Vagina (tissue), 2 donors: ENCODE measurements around the gene CDKN1A. TPM values are rescaled to one million over a fixed set of nuclear protein-coding genes. Genes with fewer than 3 reads are reported as not detected.
A peak's percentile ranks its signal among the peaks of the same experiment; 100 is the strongest.

Source experiments
- DNase-seq, 2 donors: peaks; one replicate each; pipeline ENCODE4 v3.0.0-alpha.2; 2017; ENCODE audit errors: extremely low spot score in 2 of 2
- H3K27ac ChIP-seq: fragments of 200-600 bp; sonication (generic); one replicate; pipeline ENCODE4 v1.5.1; 2019
- H3K27me3 ChIP-seq: fragments of 200-600 bp; sonication (generic); one replicate; pipeline ENCODE4 v1.5.1; 2019
- H3K36me3 ChIP-seq, 2 donors: fragments of 200-600 bp; sonication (generic); one replicate each; pipeline ENCODE4 v1.5.1; 2017 to 2019
- H3K4me1 ChIP-seq: fragments of 200-600 bp; sonication (generic); one replicate; pipeline ENCODE4 v1.5.1; 2019
- H3K4me3 ChIP-seq, 2 donors: fragments of 200-600 bp; sonication (generic); 1 replicate in 1 of 2; 2 replicates in 1 of 2; pipeline ENCODE4 v1.5.1; 2016 to 2019
- H3K9me3 ChIP-seq: fragments of 200-600 bp; sonication (generic); one replicate; pipeline ENCODE4 v1.5.1; 2019
- POLR2A ChIP-seq, 2 donors: fragments of 450-650 bp; IDR thresholded peaks; one replicate each; pipeline ENCODE4 v1.6.1; 2017; ENCODE audit warnings: antibody characterized with exemption in 2 of 2, mild to moderate bottlenecking in 2 of 2, moderate library complexity in 2 of 2
- POLR2AphosphoS5 ChIP-seq, 2 donors: sonication (generic); formaldehyde crosslinking; IDR thresholded peaks; one replicate each; pipeline ENCODE4 v1.9.0; 2017; ENCODE audit warnings: antibody characterized with exemption in 2 of 2, mild to moderate bottlenecking in 2 of 2, low read depth in 1 of 2; ENCODE audit not compliant: insufficient read depth in 1 of 2
- intact Hi-C: fragments of 100-400 bp; cut with DNase I; formaldehyde crosslinking; loops from one replicate; pipeline ENCODE4 v1.15.1; 2023
- total RNA-seq: library from RNA; depleted of rRNA; stranded (reverse); fragments of >200 nt; gene quantifications from one replicate; pipeline ENCODE4 v1.2.3, GENCODE V29; 2016
- TF ChIP-seq, protein P1 (sequence below), 3 experiments: fragments of 450-650 bp in 2 of 3; fragments of 200-600 bp in 1 of 3; sonication (generic) in 1 of 3; IDR thresholded peaks; one replicate each; pipeline ENCODE4 v1.5.1; 2017 to 2019; ENCODE audit warnings: antibody characterized with exemption in 3 of 3, mild to moderate bottlenecking in 2 of 3, moderate library complexity in 2 of 3

Gene CDKN1A
- total RNA-seq, 1 donor from 2014 or later, result 169 TPM

GRCh38 chr6:36662827-36663256 is 15.7 kb upstream of the CDKN1A start:
- Histone ChIP-seq H3K4me3 (no peak overlapping the region), H3K4me1 (peaks cover 47% of the 10 kb centered on the region), H3K36me3 (no peaks in the 10 kb centered on the region), H3K9me3 (no peaks in the 10 kb centered on the region), H3K27me3 (no peaks in the 10 kb centered on the region), H3K27ac (no peak overlapping the region)
- intact Hi-C loops, result no loop called here
- TF ChIP-seq POLR2AphosphoS5 (IDR thresholded peaks at IDR 0.05; ENCODE audit: insufficient read depth in 1 of 2, low read depth in 1 of 2), result no peak
- TF ChIP-seq, protein P1, sequence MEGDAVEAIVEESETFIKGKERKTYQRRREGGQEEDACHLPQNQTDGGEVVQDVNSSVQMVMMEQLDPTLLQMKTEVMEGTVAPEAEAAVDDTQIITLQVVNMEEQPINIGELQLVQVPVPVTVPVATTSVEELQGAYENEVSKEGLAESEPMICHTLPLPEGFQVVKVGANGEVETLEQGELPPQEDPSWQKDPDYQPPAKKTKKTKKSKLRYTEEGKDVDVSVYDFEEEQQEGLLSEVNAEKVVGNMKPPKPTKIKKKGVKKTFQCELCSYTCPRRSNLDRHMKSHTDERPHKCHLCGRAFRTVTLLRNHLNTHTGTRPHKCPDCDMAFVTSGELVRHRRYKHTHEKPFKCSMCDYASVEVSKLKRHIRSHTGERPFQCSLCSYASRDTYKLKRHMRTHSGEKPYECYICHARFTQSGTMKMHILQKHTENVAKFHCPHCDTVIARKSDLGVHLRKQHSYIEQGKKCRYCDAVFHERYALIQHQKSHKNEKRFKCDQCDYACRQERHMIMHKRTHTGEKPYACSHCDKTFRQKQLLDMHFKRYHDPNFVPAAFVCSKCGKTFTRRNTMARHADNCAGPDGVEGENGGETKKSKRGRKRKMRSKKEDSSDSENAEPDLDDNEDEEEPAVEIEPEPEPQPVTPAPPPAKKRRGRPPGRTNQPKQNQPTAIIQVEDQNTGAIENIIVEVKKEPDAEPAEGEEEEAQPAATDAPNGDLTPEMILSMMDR (IDR thresholded peaks at IDR 0.05), result no peak
- no peak for TF ChIP-seq POLR2A (IDR thresholded peaks at IDR 0.05)
- no peak for DNase-seq

- intact Hi-C loops, result no loop called here
- TF ChIP-seq, protein P1 (IDR thresholded peaks at IDR 0.05), result no peak
- TF ChIP-seq POLR2A (IDR thresholded peaks at IDR 0.05) (no peak), POLR2AphosphoS5 (IDR thresholded peaks at IDR 0.05; ENCODE audit: insufficient read depth in 1 of 2, low read depth in 1 of 2) (no peak)
- Histone ChIP-seq H3K4me3 (no peak overlapping the region), H3K27ac (no peak overlapping the region), H3K27me3 (no peaks in the 10 kb centered on the region), H3K9me3 (no peaks in the 10 kb centered on the region), H3K36me3 (no peaks in the 10 kb centered on the region), H3K4me1 (peaks cover 45% of the 10 kb centered on the region)
- no peak for DNase-seq
These were observed 14.7 kb upstream of the CDKN1A start for GRCh38 chr6:36663504-36664446.

GRCh38 chr6:36665180-36665579 is 13.3 kb upstream of the CDKN1A start:
- intact Hi-C loops, result no loop called here
- Histone ChIP-seq H3K4me3 (no peak overlapping the region), H3K4me1 (peaks cover 31% of the 10 kb centered on the region), H3K36me3 (no peaks in the 10 kb centered on the region), H3K27ac (no peak overlapping the region), H3K9me3 (no peaks in the 10 kb centered on the region), H3K27me3 (no peaks in the 10 kb centered on the region)
- DNase-seq, result no peak
- TF ChIP-seq POLR2A (IDR thresholded peaks at IDR 0.05), result no peak
- TF ChIP-seq POLR2AphosphoS5 (IDR thresholded peaks at IDR 0.05; ENCODE audit: insufficient read depth in 1 of 2, low read depth in 1 of 2), result no peak
- TF ChIP-seq, protein P1 (IDR thresholded peaks at IDR 0.05), result no peak

GRCh38 chr6:36666287-36666686 is 12.2 kb upstream of the CDKN1A start:
- TF ChIP-seq POLR2AphosphoS5 (IDR thresholded peaks at IDR 0.05; ENCODE audit: insufficient read depth in 1 of 2, low read depth in 1 of 2) (no peak), POLR2A (IDR thresholded peaks at IDR 0.05) (no peak)
- TF ChIP-seq, protein P1 (IDR thresholded peaks at IDR 0.05), result no peak
- no peaks in the 10 kb centered on the region for H3K9me3 ChIP-seq
- H3K27me3 ChIP-seq, result no peaks in the 10 kb centered on the region
- H3K36me3 ChIP-seq, result no peaks in the 10 kb centered on the region
- no peak overlapping the region for H3K4me3 ChIP-seq
- DNase-seq, result no peak
- peak overlapping the region; percentile 38 for H3K27ac ChIP-seq
- intact Hi-C loops, result no loop called here
- H3K4me1 ChIP-seq, result peaks cover 21% of the 10 kb centered on the region
